HEK293 (cell line): ENCODE results near the gene CH25H.

ENCODE experiments used
- CTCF ChIA-PET: fragments of 350-600 bp; formaldehyde crosslinking; extraction: SDS; loops from one replicate; lab custom pipeline; 2021; ENCODE audit warnings: antibody characterized with exemption; lab: Yijun Ruan, JAX
- POLR2A ChIA-PET: fragments of 300-600 bp; formaldehyde crosslinking; extraction: SDS; loops from one replicate; lab custom pipeline; 2020; ENCODE audit warnings: antibody characterized with exemption, inconsistent platforms; lab: Yijun Ruan, JAX
- H3K27ac ChIP-seq: fragments of 200-500 bp; sonication (Bioruptor generic); 2 replicates; pipeline ENCODE4 v1.5.1; 2014; ENCODE audit warnings: low read depth, low read length, control low read depth, inconsistent platforms; ENCODE audit errors: extremely low read depth
- H3K36me3 ChIP-seq, 2 experiments: fragments of 200-500 bp in 1 of 2; sonication (Bioruptor generic) in 1 of 2; 1 replicate in 1 of 2; 2 replicates in 1 of 2; pipeline ENCODE4 v1.5.1; 2014 to 2017; ENCODE audit warnings: inconsistent platforms in 2 of 2, low read length in 2 of 2; ENCODE audit not compliant: control insufficient read depth in 2 of 2, insufficient read depth in 1 of 2
- H3K4me1 ChIP-seq: fragments of 200-500 bp; sonication (Bioruptor generic); 2 replicates; pipeline ENCODE4 v1.5.1; 2014; ENCODE audit warnings: mild to moderate bottlenecking, low read length, inconsistent platforms; ENCODE audit not compliant: control insufficient read depth, insufficient read depth
- H3K4me3 ChIP-seq: 2 replicates; pipeline ENCODE4 v1.5.1; 2011; ENCODE audit warnings: low read depth, mild to moderate bottlenecking, control low read depth, low read length, moderate library complexity
- H3K9me3 ChIP-seq: fragments of 200-500 bp; sonication (Bioruptor generic); 2 replicates; pipeline ENCODE4 v1.5.1; 2014; ENCODE audit warnings: low read depth, low read length, inconsistent platforms; ENCODE audit not compliant: control insufficient read depth, insufficient read depth
- GFI1B ChIP-seq: fragments of 450-650 bp; formaldehyde crosslinking; IDR thresholded peaks from 2 replicates; pipeline ENCODE4 v1.5.1; 2016; ENCODE audit warnings: missing biosample characterization, missing genetic modification characterization
- HOXC10 ChIP-seq: sonication (generic); formaldehyde crosslinking; IDR thresholded peaks from 2 replicates; pipeline ENCODE4 v1.8.1; 2023; ENCODE audit warnings: mild to moderate bottlenecking, missing genetic modification reagents
- KLF8 ChIP-seq: fragments of 450-650 bp; formaldehyde crosslinking; IDR thresholded peaks from 2 replicates; pipeline ENCODE4 v1.5.1; 2016; ENCODE audit warnings: missing biosample characterization, missing genetic modification characterization
- OSR2 ChIP-seq: fragments of 450-650 bp; formaldehyde crosslinking; IDR thresholded peaks from 2 replicates; pipeline ENCODE4 v1.5.1; 2016; ENCODE audit warnings: missing biosample characterization, missing genetic modification characterization
- SP7 ChIP-seq: fragments of 450-650 bp; formaldehyde crosslinking; IDR thresholded peaks from 2 replicates; pipeline ENCODE4 v1.5.1; 2016; ENCODE audit warnings: missing biosample characterization, missing genetic modification characterization
- WT1 ChIP-seq: fragments of 450-650 bp; formaldehyde crosslinking; IDR thresholded peaks from 2 replicates; pipeline ENCODE4 v1.5.1; 2016; ENCODE audit warnings: missing biosample characterization, missing genetic modification characterization
- ZBTB8A ChIP-seq: fragments of 450-650 bp; formaldehyde crosslinking; IDR thresholded peaks from 2 replicates; pipeline ENCODE4 v1.5.1; 2016; ENCODE audit warnings: missing biosample characterization, missing genetic modification characterization
- ZNF121 ChIP-seq: fragments of 450-650 bp; formaldehyde crosslinking; IDR thresholded peaks from 2 replicates; pipeline ENCODE4 v1.5.1; 2016; ENCODE audit warnings: missing biosample characterization, missing genetic modification characterization
- ZNF24 ChIP-seq: fragments of 450-650 bp; formaldehyde crosslinking; IDR thresholded peaks from 2 replicates; pipeline ENCODE4 v1.5.1; 2016; ENCODE audit warnings: missing biosample characterization, missing genetic modification characterization
- ZNF341 ChIP-seq: fragments of 450-650 bp; formaldehyde crosslinking; IDR thresholded peaks from 2 replicates; pipeline ENCODE4; 2016; ENCODE audit warnings: low read depth, missing biosample characterization, missing genetic modification characterization
- ZNF350 ChIP-seq: fragments of 450-650 bp; formaldehyde crosslinking; IDR thresholded peaks from 2 replicates; pipeline ENCODE4 v1.5.0; 2017; ENCODE audit warnings: missing biosample characterization, mild to moderate bottlenecking, missing genetic modification characterization
- ZNF366 ChIP-seq: fragments of 450-650 bp; formaldehyde crosslinking; conservative IDR thresholded peaks from 2 replicates; pipeline ENCODE4 v1.5.1; 2016; ENCODE audit warnings: missing biosample characterization, missing genetic modification characterization
- ZNF473 ChIP-seq: fragments of 450-650 bp; formaldehyde crosslinking; IDR thresholded peaks from 2 replicates; pipeline ENCODE4 v1.5.1; 2017; ENCODE audit warnings: missing biosample characterization, missing genetic modification characterization
- ZNF610 ChIP-seq: fragments of 450-650 bp; formaldehyde crosslinking; IDR thresholded peaks from 2 replicates; pipeline ENCODE4 v1.5.1; 2016; ENCODE audit warnings: missing biosample characterization, missing genetic modification characterization, borderline replicate concordance
- ZNF677 ChIP-seq: fragments of 450-650 bp; IDR thresholded peaks from 2 replicates; pipeline ENCODE4 v1.5.0; 2018; ENCODE audit warnings: missing biosample characterization, mild to moderate bottlenecking, missing genetic modification characterization, moderate library complexity
- ZNF843 ChIP-seq: fragments of 450-650 bp; formaldehyde crosslinking; IDR thresholded peaks from 2 replicates; pipeline ENCODE4 v1.5.1; 2016; ENCODE audit warnings: missing biosample characterization, missing genetic modification characterization
- ZSCAN16 ChIP-seq: fragments of 450-650 bp; formaldehyde crosslinking; IDR thresholded peaks from 2 replicates; pipeline ENCODE4 v1.5.1; 2016; ENCODE audit warnings: missing biosample characterization, missing genetic modification characterization
- TF ChIP-seq, protein P1 (sequence below): fragments of 450-650 bp; formaldehyde crosslinking; IDR thresholded peaks from 2 replicates; pipeline ENCODE4 v1.5.1; 2016; ENCODE audit warnings: missing biosample characterization, missing genetic modification characterization, low read depth
- TF ChIP-seq, protein P2 (sequence below): fragments of 450-650 bp; formaldehyde crosslinking; IDR thresholded peaks from 2 replicates; pipeline ENCODE4 v1.5.1; 2017; ENCODE audit warnings: missing biosample characterization, mild to moderate bottlenecking, missing genetic modification characterization, moderate library complexity
- TF ChIP-seq, protein P3 (sequence below): fragments of 450-650 bp; formaldehyde crosslinking; IDR thresholded peaks from 2 replicates; pipeline ENCODE4 v1.5.1; 2016; ENCODE audit warnings: missing biosample characterization, missing genetic modification characterization
- TF ChIP-seq, protein P4 (sequence below): fragments of 450-650 bp; formaldehyde crosslinking; IDR thresholded peaks from 2 replicates; pipeline ENCODE4 v1.5.1; 2016; ENCODE audit warnings: missing biosample characterization, missing genetic modification characterization
- TF ChIP-seq, protein P5 (sequence below): fragments of 450-650 bp; formaldehyde crosslinking; IDR thresholded peaks from 2 replicates; pipeline ENCODE4 v1.5.1; 2016; ENCODE audit warnings: missing biosample characterization, missing genetic modification characterization
- TF ChIP-seq, protein P6 (sequence below): fragments of 450-650 bp; IDR thresholded peaks from 2 replicates; pipeline ENCODE4 v1.5.1; 2018; ENCODE audit warnings: missing biosample characterization, missing genetic modification characterization
- TF ChIP-seq, protein P7 (sequence below): fragments of 450-650 bp; formaldehyde crosslinking; IDR thresholded peaks from 2 replicates; pipeline ENCODE4 v1.5.1; 2017; ENCODE audit warnings: missing biosample characterization, missing genetic modification characterization
- TF ChIP-seq, protein P8 (sequence below): fragments of 450-650 bp; formaldehyde crosslinking; IDR thresholded peaks from 2 replicates; pipeline ENCODE4 v1.5.1; 2016; ENCODE audit warnings: missing biosample characterization, missing genetic modification characterization

CH25H gene

DNA sequence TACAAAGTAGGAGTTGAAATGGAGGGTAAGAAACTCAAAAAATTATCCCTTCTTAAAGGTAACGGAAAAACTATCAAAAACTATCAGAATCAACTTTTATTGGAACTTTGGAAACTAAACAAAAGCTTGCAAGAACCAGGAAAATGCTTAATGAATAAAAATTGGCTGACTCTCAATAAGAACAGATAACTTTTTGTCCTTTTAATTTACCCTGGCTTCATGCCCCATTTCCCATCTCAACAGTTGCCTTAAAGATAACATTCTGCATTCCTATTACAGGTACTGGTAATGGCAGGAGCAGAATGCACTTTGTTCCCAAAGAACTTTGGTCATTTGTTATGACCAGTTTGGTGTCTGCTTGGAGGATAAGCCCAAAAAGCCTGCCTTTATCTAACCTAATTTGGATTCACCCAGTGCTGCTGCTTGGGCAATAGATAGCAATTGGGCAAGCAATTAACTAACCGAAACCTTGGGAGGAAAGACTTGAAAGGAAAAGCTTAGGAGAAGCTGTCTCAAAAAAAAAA, 17.8 kb downstream of the CH25H start:
- ChIA-PET POLR2A (no interaction called here), CTCF (no interaction called here)
- Histone ChIP-seq H3K4me3 (no peak overlapping the region), H3K4me1 (peaks cover 13% of the 10 kb centered on the region), H3K36me3 (no peaks in the 10 kb centered on the region), H3K27ac (no peak overlapping the region), H3K9me3 (no peaks in the 10 kb centered on the region)
- peak; percentile 93 for TF ChIP-seq ZNF677 (tag by site-specific recombination)
- TF ChIP-seq ZNF341 (tag by site-specific recombination), result no peak

DNA sequence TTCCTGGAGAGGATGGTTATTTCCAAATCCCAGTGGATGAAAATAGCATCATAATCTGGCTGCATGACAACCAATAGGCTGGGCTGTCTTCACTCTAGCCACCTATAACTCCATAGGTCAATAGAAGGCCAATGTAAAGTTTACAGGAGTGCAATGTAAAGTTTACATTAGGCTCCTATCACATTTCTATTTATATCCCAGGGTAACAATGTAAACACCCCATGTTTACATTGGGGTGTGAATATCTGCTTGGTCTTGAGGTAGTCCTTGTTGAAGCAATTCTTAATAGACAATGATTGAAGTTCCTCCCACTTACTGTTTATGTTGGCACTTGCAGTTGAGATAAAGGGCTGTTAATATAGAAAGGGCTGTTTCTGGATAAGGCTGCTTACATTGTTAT, 21.5 kb downstream of the CH25H start:
- Histone ChIP-seq H3K4me1 (peaks cover 13% of the 10 kb centered on the region), H3K9me3 (no peaks in the 10 kb centered on the region), H3K4me3 (no peak overlapping the region), H3K36me3 (no peaks in the 10 kb centered on the region), H3K27ac (peak overlapping the region; percentile 34; the same call in 1 of the 2 replicates)
- POLR2A ChIA-PET, result no interaction called here
- CTCF ChIA-PET, result no interaction called here
- TF ChIP-seq, protein P1, sequence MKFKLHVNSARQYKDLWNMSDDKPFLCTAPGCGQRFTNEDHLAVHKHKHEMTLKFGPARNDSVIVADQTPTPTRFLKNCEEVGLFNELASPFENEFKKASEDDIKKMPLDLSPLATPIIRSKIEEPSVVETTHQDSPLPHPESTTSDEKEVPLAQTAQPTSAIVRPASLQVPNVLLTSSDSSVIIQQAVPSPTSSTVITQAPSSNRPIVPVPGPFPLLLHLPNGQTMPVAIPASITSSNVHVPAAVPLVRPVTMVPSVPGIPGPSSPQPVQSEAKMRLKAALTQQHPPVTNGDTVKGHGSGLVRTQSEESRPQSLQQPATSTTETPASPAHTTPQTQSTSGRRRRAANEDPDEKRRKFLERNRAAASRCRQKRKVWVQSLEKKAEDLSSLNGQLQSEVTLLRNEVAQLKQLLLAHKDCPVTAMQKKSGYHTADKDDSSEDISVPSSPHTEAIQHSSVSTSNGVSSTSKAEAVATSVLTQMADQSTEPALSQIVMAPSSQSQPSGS (tag by site-specific recombination), result peak; percentile 4; the same call in 1 of the 2 replicates
- TF ChIP-seq, protein P2, sequence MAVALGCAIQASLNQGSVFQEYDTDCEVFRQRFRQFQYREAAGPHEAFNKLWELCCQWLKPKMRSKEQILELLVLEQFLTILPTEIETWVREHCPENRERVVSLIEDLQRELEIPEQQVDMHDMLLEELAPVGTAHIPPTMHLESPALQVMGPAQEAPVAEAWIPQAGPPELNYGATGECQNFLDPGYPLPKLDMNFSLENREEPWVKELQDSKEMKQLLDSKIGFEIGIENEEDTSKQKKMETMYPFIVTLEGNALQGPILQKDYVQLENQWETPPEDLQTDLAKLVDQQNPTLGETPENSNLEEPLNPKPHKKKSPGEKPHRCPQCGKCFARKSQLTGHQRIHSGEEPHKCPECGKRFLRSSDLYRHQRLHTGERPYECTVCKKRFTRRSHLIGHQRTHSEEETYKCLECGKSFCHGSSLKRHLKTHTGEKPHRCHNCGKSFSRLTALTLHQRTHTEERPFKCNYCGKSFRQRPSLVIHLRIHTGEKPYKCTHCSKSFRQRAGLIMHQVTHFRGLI (tag by site-specific recombination), result 0 out of 2 replicates have a peak, but pooled peaks have one; percentile 27
- no peak for TF ChIP-seq ZNF473 (tag by site-specific recombination)
- TF ChIP-seq, protein P3, sequence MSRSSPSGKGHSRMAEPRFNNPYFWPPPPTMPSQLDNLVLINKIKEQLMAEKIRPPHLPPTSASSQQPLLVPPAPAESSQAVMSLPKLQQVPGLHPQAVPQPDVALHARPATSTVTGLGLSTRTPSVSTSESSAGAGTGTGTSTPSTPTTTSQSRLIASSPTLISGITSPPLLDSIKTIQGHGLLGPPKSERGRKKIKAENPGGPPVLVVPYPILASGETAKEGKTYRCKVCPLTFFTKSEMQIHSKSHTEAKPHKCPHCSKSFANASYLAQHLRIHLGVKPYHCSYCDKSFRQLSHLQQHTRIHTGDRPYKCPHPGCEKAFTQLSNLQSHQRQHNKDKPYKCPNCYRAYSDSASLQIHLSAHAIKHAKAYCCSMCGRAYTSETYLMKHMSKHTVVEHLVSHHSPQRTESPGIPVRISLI, result no peak
- peak; percentile 46 for TF ChIP-seq ZNF366 (tag by site-specific recombination)
- TF ChIP-seq GFI1B (tag by site-specific recombination), result no peak
- peak; percentile 95 for TF ChIP-seq ZNF843 (tag by site-specific recombination)
- TF ChIP-seq HOXC10 (CRISPR knock-in tag), result no peak
- peak; percentile 93 for TF ChIP-seq OSR2 (tag by site-specific recombination)
- peak; percentile 29; the same call in 1 of the 2 replicates for TF ChIP-seq ZSCAN16
- TF ChIP-seq, protein P4, sequence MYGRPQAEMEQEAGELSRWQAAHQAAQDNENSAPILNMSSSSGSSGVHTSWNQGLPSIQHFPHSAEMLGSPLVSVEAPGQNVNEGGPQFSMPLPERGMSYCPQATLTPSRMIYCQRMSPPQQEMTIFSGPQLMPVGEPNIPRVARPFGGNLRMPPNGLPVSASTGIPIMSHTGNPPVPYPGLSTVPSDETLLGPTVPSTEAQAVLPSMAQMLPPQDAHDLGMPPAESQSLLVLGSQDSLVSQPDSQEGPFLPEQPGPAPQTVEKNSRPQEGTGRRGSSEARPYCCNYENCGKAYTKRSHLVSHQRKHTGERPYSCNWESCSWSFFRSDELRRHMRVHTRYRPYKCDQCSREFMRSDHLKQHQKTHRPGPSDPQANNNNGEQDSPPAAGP (tag by site-specific recombination), result peak; percentile 60; the same call in 1 of the 2 replicates
- TF ChIP-seq, protein P5, sequence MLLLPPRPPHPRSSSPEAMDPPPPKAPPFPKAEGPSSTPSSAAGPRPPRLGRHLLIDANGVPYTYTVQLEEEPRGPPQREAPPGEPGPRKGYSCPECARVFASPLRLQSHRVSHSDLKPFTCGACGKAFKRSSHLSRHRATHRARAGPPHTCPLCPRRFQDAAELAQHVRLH (tag by site-specific recombination), result peak; percentile 93
- 0 out of 2 replicates have a peak, but pooled peaks have one; percentile 40 for TF ChIP-seq ZBTB8A (tag by site-specific recombination)
- TF ChIP-seq ZNF610 (tag by site-specific recombination), result peak; percentile 60; the same call in 1 of the 2 replicates
- TF ChIP-seq ZNF24, result peak; percentile 34; the same call in 1 of the 2 replicates
- TF ChIP-seq KLF8 (tag by site-specific recombination), result peak; percentile 64
- 0 out of 2 replicates have a peak, but pooled peaks have one; percentile 49 for TF ChIP-seq ZNF350
- TF ChIP-seq, protein P6, sequence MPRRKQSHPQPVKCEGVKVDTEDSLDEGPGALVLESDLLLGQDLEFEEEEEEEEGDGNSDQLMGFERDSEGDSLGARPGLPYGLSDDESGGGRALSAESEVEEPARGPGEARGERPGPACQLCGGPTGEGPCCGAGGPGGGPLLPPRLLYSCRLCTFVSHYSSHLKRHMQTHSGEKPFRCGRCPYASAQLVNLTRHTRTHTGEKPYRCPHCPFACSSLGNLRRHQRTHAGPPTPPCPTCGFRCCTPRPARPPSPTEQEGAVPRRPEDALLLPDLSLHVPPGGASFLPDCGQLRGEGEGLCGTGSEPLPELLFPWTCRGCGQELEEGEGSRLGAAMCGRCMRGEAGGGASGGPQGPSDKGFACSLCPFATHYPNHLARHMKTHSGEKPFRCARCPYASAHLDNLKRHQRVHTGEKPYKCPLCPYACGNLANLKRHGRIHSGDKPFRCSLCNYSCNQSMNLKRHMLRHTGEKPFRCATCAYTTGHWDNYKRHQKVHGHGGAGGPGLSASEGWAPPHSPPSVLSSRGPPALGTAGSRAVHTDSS (tag by site-specific recombination), result 0 out of 2 replicates have a peak, but pooled peaks have one; percentile 10
- TF ChIP-seq, protein P7, sequence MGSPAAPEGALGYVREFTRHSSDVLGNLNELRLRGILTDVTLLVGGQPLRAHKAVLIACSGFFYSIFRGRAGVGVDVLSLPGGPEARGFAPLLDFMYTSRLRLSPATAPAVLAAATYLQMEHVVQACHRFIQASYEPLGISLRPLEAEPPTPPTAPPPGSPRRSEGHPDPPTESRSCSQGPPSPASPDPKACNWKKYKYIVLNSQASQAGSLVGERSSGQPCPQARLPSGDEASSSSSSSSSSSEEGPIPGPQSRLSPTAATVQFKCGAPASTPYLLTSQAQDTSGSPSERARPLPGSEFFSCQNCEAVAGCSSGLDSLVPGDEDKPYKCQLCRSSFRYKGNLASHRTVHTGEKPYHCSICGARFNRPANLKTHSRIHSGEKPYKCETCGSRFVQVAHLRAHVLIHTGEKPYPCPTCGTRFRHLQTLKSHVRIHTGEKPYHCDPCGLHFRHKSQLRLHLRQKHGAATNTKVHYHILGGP (tag by site-specific recombination), result peak; percentile 63; the same call in 1 of the 2 replicates
- TF ChIP-seq WT1, result peak; percentile 91
- TF ChIP-seq, protein P8, sequence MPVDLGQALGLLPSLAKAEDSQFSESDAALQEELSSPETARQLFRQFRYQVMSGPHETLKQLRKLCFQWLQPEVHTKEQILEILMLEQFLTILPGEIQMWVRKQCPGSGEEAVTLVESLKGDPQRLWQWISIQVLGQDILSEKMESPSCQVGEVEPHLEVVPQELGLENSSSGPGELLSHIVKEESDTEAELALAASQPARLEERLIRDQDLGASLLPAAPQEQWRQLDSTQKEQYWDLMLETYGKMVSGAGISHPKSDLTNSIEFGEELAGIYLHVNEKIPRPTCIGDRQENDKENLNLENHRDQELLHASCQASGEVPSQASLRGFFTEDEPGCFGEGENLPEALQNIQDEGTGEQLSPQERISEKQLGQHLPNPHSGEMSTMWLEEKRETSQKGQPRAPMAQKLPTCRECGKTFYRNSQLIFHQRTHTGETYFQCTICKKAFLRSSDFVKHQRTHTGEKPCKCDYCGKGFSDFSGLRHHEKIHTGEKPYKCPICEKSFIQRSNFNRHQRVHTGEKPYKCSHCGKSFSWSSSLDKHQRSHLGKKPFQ, result peak; percentile 99
- no peak for TF ChIP-seq ZNF121 (tag by site-specific recombination)
- peak; percentile 91 for TF ChIP-seq SP7 (tag by site-specific recombination)
